Esophagus muscularis mucosa (tissue), 4 donors: ENCODE results near the gene GLUD1. TPM values are rescaled to one million over a fixed set of nuclear protein-coding genes. Genes with fewer than 3 reads are reported as not detected.

Experiments used
- DNase-seq: peaks from one replicate; pipeline ENCODE4 v3.0.0-alpha.2; 2017; ENCODE audit errors: extremely low spot score
- H3K27ac ChIP-seq, 4 donors: fragments of 200-600 bp; sonication (generic); replicated peaks in 1 of 4; 1 replicate in 3 of 4; 2 replicates in 1 of 4; pipeline ENCODE4 v1.5.1; 2016 to 2019; ENCODE audit warnings: mild to moderate bottlenecking in 1 of 4
- H3K27me3 ChIP-seq, 4 donors: fragments of 200-600 bp; sonication (generic); one replicate each; pipeline versions ENCODE4 v1.5.1 to v1.6.0; 2016 to 2019
- H3K36me3 ChIP-seq, 4 donors: fragments of 200-600 bp; sonication (generic); one replicate each; pipeline ENCODE4 v1.5.1; 2016 to 2019
- H3K4me1 ChIP-seq, 4 donors: fragments of 200-600 bp; sonication (generic); one replicate each; pipeline ENCODE4 v1.5.1; 2016 to 2019
- H3K4me3 ChIP-seq, 4 donors: fragments of 200-600 bp; sonication (generic); 1 replicate in 2 of 4; 2 replicates in 2 of 4; pipeline ENCODE4 v1.5.1; 2016 to 2019; ENCODE audit warnings: mild to moderate bottlenecking in 4 of 4, moderate library complexity in 1 of 4
- H3K9me3 ChIP-seq, 4 donors: fragments of 200-600 bp; sonication (generic); 1 replicate in 3 of 4; 2 replicates in 1 of 4; pipeline ENCODE4 v1.5.1; 2016 to 2019
- CTCF ChIP-seq, 3 experiments: fragments of 200-600 bp in 2 of 3; fragments of 450-650 bp in 1 of 3; sonication (generic) in 2 of 3; IDR thresholded peaks; one replicate each; pipeline ENCODE4 v1.5.1; 2017 to 2019; ENCODE audit warnings: antibody characterized with exemption in 3 of 3, mild to moderate bottlenecking in 2 of 3, moderate library complexity in 1 of 3
- EP300 ChIP-seq: sonication (generic); formaldehyde crosslinking; IDR thresholded peaks from one replicate; pipeline ENCODE4 v1.6.1; 2017; ENCODE audit warnings: antibody characterized with exemption
- POLR2A ChIP-seq: fragments of 450-650 bp; IDR thresholded peaks from one replicate; pipeline ENCODE4 v1.6.1; 2017; ENCODE audit warnings: antibody characterized with exemption, moderate library complexity, mild to moderate bottlenecking, low read depth
- POLR2AphosphoS5 ChIP-seq, 2 donors: sonication (generic); formaldehyde crosslinking; IDR thresholded peaks; one replicate each; pipeline ENCODE4 v1.6.1; 2017; ENCODE audit warnings: antibody characterized with exemption in 2 of 2
- WGBS: methylation state at CpG from one replicate; pipeline ENCODE4 v1.1.5; 2018; 5-methylcytosine and 5-hydroxymethylcytosine counted together
- intact Hi-C: fragments of 100-400 bp; cut with DNase I; formaldehyde crosslinking; loops from one replicate; pipeline ENCODE4 v1.15.1; 2023
- total RNA-seq, 4 donors: library from RNA; depleted of rRNA; stranded (reverse); fragments of >200 nt; gene quantifications; one replicate each; pipeline versions ENCODE4 v1.1.0 to v1.2.1, GENCODE V29; 2016

GLUD1 gene
- total RNA-seq, 4 donors from 2014 or later = 152 to 187 (median 161) TPM

DNA sequence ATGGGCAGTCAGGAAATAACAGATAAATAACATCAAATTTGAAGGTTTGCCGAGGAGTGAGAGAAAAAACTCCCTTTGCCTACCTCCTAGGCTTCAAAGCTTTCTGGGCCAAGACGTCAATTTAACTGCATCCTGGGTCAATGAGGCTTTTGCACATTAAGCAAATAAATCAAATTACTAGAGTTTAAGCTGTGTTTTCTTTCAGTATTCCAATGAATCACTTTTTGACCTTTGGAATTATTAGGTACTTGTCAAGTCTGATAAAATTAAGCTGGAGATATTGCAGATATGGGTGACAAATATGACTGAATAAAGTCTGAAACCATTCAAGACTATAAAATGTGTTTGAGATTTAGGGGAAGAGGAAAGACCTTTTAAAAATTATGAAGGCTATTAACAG, 22.2 kb downstream of the GLUD1 start:
- TF ChIP-seq CTCF (IDR thresholded peaks at IDR 0.05) = no peak
- TF ChIP-seq EP300 = no peak
- intact Hi-C loops = no loop called here
- Histone ChIP-seq H3K4me1 (peaks cover 0 to 5% (median 0%) of the 10 kb centered on the region in 4 donors), H3K9me3 (no peaks in the 10 kb centered on the region), H3K27ac (no peak overlapping the region), H3K4me3 (no peak overlapping the region), H3K27me3 (no peaks in the 10 kb centered on the region), H3K36me3 (peaks cover 8 to 80% (median 61%) of the 10 kb centered on the region in 4 donors)
- 85% methylated on average over 2 of the region's 2 CpGs for WGBS
- DNase-seq = no peak

- DNase-seq = no peak
- Histone ChIP-seq H3K4me3 (no peak overlapping the region), H3K27ac (no peak overlapping the region), H3K9me3 (no peaks in the 10 kb centered on the region), H3K4me1 (no peaks in the 10 kb centered on the region), H3K36me3 (peaks cover 34 to 97% (median 85%) of the 10 kb centered on the region in 4 donors), H3K27me3 (no peaks in the 10 kb centered on the region)
- intact Hi-C loops = no loop called here
- 95% methylated on average over 1 of the region's 1 CpG for WGBS
- TF ChIP-seq POLR2A (no peak), POLR2AphosphoS5 (IDR thresholded peaks at IDR 0.05) (no peak), EP300 (no peak), CTCF (IDR thresholded peaks at IDR 0.05) (no peak)
Observed at GRCh38 chr10:87068281-87068680, 26.4 kb downstream of the GLUD1 start.

DNA sequence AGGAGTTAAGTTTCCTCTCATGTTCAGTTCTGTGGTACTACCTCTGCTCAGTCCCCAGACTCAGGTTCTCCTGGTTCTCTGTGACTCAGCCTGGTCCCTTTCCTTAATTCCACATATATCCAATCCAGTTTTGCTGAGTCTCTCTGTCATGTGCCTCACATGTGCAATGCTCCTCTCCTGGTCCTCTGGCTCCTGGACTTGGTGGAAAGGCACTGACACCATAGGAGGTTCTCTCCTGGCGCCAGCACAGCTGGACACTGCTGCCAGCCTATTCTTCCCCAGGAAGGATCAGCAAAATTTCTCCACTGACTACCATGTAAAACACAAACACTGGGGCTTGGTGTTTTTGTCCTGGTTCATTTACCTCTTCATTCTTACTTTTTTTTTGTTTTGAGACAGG, 27.8 kb downstream of the GLUD1 start:
- H3K27me3 ChIP-seq = no peaks in the 10 kb centered on the region
- DNase-seq = no peak
- no peaks in the 10 kb centered on the region for H3K4me1 ChIP-seq
- no peak overlapping the region for H3K27ac ChIP-seq
- TF ChIP-seq CTCF (IDR thresholded peaks at IDR 0.05) (no peak), POLR2AphosphoS5 (IDR thresholded peaks at IDR 0.05) (no peak)
- peaks cover 44 to 99% (median 86%) of the 10 kb centered on the region in 4 donors for H3K36me3 ChIP-seq
- no peak overlapping the region for H3K4me3 ChIP-seq
- WGBS = 100% methylated on average over 1 of the region's 1 CpG
- H3K9me3 ChIP-seq = no peaks in the 10 kb centered on the region
- intact Hi-C loops = no loop called here

GRCh38 chr10:87066178-87066577, 28.5 kb downstream of the GLUD1 start:
- no peak for TF ChIP-seq CTCF (IDR thresholded peaks at IDR 0.05)
- no peak for TF ChIP-seq POLR2A
- TF ChIP-seq POLR2AphosphoS5 (IDR thresholded peaks at IDR 0.05) = no peak
- no peak for TF ChIP-seq EP300
- intact Hi-C loops = no loop called here
- H3K36me3 ChIP-seq = peaks cover 48 to 99% (median 89%) of the 10 kb centered on the region in 4 donors
- no peaks in the 10 kb centered on the region for H3K9me3 ChIP-seq
- no peaks in the 10 kb centered on the region for H3K4me1 ChIP-seq
- no peak for DNase-seq
- H3K27ac ChIP-seq = no peak overlapping the region
- 94% methylated on average over 2 of the region's 2 CpGs for WGBS
- no peaks in the 10 kb centered on the region for H3K27me3 ChIP-seq
- H3K4me3 ChIP-seq = no peak overlapping the region

GRCh38 chr10:87064651-87065050, 30.0 kb downstream of the GLUD1 start:
- H3K36me3 ChIP-seq = peaks cover 58 to 99% (median 90%) of the 10 kb centered on the region in 4 donors
- WGBS = 86% methylated on average over 5 of the region's 5 CpGs

More at GRCh38 chr10:87064651-87065050, 30.0 kb downstream of the GLUD1 start:
- Histone ChIP-seq H3K4me1 (no peaks in the 10 kb centered on the region), H3K27me3 (no peaks in the 10 kb centered on the region), H3K27ac (no peak overlapping the region), H3K4me3 (no peak overlapping the region), H3K9me3 (no peaks in the 10 kb centered on the region)
- no peak for DNase-seq
- intact Hi-C loops = no loop called here
- TF ChIP-seq POLR2AphosphoS5 (IDR thresholded peaks at IDR 0.05) = no peak
- no peak for TF ChIP-seq EP300
- TF ChIP-seq POLR2A = no peak
- no peak for TF ChIP-seq CTCF (IDR thresholded peaks at IDR 0.05)
